ENCODE measurements around the gene GAB3. TPM values are rescaled to one million over a fixed set of nuclear protein-coding genes. Genes with fewer than 3 reads are reported as not detected.

Gene GAB3
- polyA plus RNA-seq, 1 of the 3 experiments (the other 2 are of a cell fraction) = 4.5 TPM

DNA sequence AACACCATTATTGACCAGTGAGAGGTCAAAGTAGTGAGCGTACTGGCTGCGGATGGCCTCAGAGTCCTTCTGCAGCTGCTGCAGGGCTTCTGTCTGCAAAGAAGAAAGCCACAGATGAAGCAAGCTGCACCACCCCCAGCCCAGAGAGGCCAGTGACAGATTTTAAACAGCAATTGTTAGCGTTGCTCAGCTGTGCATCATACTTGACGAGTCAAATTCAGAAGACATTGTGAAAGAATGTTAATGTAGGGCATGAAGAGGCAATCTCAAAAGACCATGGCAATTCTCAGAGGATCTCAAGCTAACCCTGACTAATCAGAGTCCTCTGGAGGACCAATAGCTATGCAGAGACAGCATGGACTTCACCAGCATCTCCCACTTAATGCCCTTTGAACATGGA, 28.4 kb upstream of the GAB3 start:
- H3K4me1 ChIP-seq (ENCODE audit: control insufficient read depth in 1 of 2, insufficient read depth in 2 of 2, low read depth in 1 of 2, low read length in 1 of 2) = no peaks in the 10 kb centered on the region
- POLR2A ChIA-PET = no interaction called here
- H3K9me2 ChIP-seq = no peaks in the 10 kb centered on the region
- H4K20me1 ChIP-seq (ENCODE audit: insufficient read depth) = no peaks in the 10 kb centered on the region
- H3K27me3 ChIP-seq (ENCODE audit: insufficient read depth) = no peaks in the 10 kb centered on the region
- TF ChIP-seq, protein P1, sequence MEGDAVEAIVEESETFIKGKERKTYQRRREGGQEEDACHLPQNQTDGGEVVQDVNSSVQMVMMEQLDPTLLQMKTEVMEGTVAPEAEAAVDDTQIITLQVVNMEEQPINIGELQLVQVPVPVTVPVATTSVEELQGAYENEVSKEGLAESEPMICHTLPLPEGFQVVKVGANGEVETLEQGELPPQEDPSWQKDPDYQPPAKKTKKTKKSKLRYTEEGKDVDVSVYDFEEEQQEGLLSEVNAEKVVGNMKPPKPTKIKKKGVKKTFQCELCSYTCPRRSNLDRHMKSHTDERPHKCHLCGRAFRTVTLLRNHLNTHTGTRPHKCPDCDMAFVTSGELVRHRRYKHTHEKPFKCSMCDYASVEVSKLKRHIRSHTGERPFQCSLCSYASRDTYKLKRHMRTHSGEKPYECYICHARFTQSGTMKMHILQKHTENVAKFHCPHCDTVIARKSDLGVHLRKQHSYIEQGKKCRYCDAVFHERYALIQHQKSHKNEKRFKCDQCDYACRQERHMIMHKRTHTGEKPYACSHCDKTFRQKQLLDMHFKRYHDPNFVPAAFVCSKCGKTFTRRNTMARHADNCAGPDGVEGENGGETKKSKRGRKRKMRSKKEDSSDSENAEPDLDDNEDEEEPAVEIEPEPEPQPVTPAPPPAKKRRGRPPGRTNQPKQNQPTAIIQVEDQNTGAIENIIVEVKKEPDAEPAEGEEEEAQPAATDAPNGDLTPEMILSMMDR (IDR thresholded peaks at IDR 0.05) = no peak
- no peak for TF ChIP-seq FOXJ3 (CRISPR knock-in tag; IDR thresholded peaks at IDR 0.05)
- TF ChIP-seq TCF12 (IDR thresholded peaks at IDR 0.05) = no peak
- TF ChIP-seq GATA2 (CRISPR knock-in tag; IDR thresholded peaks at IDR 0.05) = no peak
- no peak for TF ChIP-seq CHD2 (IDR thresholded peaks at IDR 0.05; ENCODE audit: low read length, partially characterized antibody)
- TF ChIP-seq, protein P2, sequence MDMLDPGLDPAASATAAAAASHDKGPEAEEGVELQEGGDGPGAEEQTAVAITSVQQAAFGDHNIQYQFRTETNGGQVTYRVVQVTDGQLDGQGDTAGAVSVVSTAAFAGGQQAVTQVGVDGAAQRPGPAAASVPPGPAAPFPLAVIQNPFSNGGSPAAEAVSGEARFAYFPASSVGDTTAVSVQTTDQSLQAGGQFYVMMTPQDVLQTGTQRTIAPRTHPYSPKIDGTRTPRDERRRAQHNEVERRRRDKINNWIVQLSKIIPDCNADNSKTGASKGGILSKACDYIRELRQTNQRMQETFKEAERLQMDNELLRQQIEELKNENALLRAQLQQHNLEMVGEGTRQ (IDR thresholded peaks at IDR 0.05; ENCODE audit: borderline replicate concordance, low read depth, low read length) = no peak
- TF ChIP-seq MEF2A (IDR thresholded peaks at IDR 0.05; ENCODE audit: borderline replicate concordance, low read depth) = no peak
- no peak for TF ChIP-seq MXI1 (IDR thresholded peaks at IDR 0.05; ENCODE audit: low read depth, low read length)
- no peak for TF ChIP-seq FOXM1 (IDR thresholded peaks at IDR 0.05; ENCODE audit: low read depth)
- no peak for TF ChIP-seq SIN3A (IDR thresholded peaks at IDR 0.05; ENCODE audit: borderline replicate concordance, low read depth, low read length)
- no peak for TF ChIP-seq TEAD4 (IDR thresholded peaks at IDR 0.05; ENCODE audit: borderline replicate concordance, insufficient read depth)
- TF ChIP-seq, protein P3, sequence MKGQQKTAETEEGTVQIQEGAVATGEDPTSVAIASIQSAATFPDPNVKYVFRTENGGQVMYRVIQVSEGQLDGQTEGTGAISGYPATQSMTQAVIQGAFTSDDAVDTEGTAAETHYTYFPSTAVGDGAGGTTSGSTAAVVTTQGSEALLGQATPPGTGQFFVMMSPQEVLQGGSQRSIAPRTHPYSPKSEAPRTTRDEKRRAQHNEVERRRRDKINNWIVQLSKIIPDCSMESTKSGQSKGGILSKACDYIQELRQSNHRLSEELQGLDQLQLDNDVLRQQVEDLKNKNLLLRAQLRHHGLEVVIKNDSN (IDR thresholded peaks at IDR 0.05; ENCODE audit: borderline replicate concordance, low read depth) = no peak
- no peak for TF ChIP-seq SMC3 (IDR thresholded peaks at IDR 0.05; ENCODE audit: low read depth, low read length)
- no peak for TF ChIP-seq RCOR1 (IDR thresholded peaks at IDR 0.05; ENCODE audit: low read length)
- TF ChIP-seq, protein P4, sequence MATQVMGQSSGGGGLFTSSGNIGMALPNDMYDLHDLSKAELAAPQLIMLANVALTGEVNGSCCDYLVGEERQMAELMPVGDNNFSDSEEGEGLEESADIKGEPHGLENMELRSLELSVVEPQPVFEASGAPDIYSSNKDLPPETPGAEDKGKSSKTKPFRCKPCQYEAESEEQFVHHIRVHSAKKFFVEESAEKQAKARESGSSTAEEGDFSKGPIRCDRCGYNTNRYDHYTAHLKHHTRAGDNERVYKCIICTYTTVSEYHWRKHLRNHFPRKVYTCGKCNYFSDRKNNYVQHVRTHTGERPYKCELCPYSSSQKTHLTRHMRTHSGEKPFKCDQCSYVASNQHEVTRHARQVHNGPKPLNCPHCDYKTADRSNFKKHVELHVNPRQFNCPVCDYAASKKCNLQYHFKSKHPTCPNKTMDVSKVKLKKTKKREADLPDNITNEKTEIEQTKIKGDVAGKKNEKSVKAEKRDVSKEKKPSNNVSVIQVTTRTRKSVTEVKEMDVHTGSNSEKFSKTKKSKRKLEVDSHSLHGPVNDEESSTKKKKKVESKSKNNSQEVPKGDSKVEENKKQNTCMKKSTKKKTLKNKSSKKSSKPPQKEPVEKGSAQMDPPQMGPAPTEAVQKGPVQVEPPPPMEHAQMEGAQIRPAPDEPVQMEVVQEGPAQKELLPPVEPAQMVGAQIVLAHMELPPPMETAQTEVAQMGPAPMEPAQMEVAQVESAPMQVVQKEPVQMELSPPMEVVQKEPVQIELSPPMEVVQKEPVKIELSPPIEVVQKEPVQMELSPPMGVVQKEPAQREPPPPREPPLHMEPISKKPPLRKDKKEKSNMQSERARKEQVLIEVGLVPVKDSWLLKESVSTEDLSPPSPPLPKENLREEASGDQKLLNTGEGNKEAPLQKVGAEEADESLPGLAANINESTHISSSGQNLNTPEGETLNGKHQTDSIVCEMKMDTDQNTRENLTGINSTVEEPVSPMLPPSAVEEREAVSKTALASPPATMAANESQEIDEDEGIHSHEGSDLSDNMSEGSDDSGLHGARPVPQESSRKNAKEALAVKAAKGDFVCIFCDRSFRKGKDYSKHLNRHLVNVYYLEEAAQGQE (IDR thresholded peaks at IDR 0.05; ENCODE audit: low read depth, low read length) = no peak
- no peak for TF ChIP-seq FOSL2 (IDR thresholded peaks at IDR 0.05; ENCODE audit: borderline replicate concordance, low read depth)
- no peak for TF ChIP-seq RAD21 (IDR thresholded peaks at IDR 0.05; ENCODE audit: low read length)
- TF ChIP-seq GABPA (IDR thresholded peaks at IDR 0.05; ENCODE audit: low read depth) = no peak
- TF ChIP-seq, protein P5, sequence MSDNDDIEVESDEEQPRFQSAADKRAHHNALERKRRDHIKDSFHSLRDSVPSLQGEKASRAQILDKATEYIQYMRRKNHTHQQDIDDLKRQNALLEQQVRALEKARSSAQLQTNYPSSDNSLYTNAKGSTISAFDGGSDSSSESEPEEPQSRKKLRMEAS (IDR thresholded peaks at IDR 0.05; ENCODE audit: low read depth) = no peak
- no peaks in the 10 kb centered on the region for H3K9me3 ChIP-seq
- CTCF ChIA-PET = interaction anchor here (1.0 kb wide), 1 partner anchor 30 kb away, joined by 3 read pairs; no protein-coding TSS in a partner anchor
- H3K36me3 ChIP-seq (replicated peaks in 1 of 2; ENCODE audit: control insufficient read depth in 1 of 2, insufficient read depth in 2 of 2, low read length in 1 of 2) = peaks cover 14 to 30% of the 10 kb centered on the region in 2 experiments
- WGBS (ENCODE audit: low lambda C conversion rate) = 47% methylated on average over 4 of the region's 4 CpGs
- no peak overlapping the region for H3K4me3 ChIP-seq (ENCODE audit: low read depth in 2 of 2, low read length in 1 of 2)
- no peak overlapping the region for H3K27ac ChIP-seq (ENCODE audit: low read depth in 2 of 2, low read length in 1 of 2)
- H2AFZ ChIP-seq (ENCODE audit: low read depth) = no peak overlapping the region
- no peaks in the 10 kb centered on the region for H3K79me2 ChIP-seq (ENCODE audit: insufficient read depth)
- H3K9ac ChIP-seq = no peak overlapping the region
- H3K4me2 ChIP-seq = no peak overlapping the region
- no peak for DNase-seq
- no peaks in the 10 kb centered on the region for H3F3A ChIP-seq (replicated peaks; ENCODE audit: insufficient read depth)

All from SK-N-SH (cell line).